Transverse colon (tissue), 4 donors: Measurements from ENCODE around the gene OR6S1.

ENCODE experiments used
- POLR2AphosphoS5 ChIP-seq, 3 donors: sonication (generic); formaldehyde crosslinking; IDR thresholded peaks; one replicate each; pipeline ENCODE4 v1.6.1; 2016; ENCODE audit warnings: antibody characterized with exemption in 3 of 3
- TF ChIP-seq, protein P1 (sequence below), 5 experiments: fragments of 200-600 bp in 3 of 5; fragments of 450-650 bp in 2 of 5; sonication (generic) in 3 of 5; IDR thresholded peaks; 1 replicate in 2 of 5; 2 replicates in 3 of 5; pipeline ENCODE4 v1.5.1; 2016 to 2017; ENCODE audit warnings: antibody characterized with exemption in 5 of 5, inconsistent platforms in 3 of 5, mild to moderate bottlenecking in 2 of 5, moderate library complexity in 1 of 5

DNA sequence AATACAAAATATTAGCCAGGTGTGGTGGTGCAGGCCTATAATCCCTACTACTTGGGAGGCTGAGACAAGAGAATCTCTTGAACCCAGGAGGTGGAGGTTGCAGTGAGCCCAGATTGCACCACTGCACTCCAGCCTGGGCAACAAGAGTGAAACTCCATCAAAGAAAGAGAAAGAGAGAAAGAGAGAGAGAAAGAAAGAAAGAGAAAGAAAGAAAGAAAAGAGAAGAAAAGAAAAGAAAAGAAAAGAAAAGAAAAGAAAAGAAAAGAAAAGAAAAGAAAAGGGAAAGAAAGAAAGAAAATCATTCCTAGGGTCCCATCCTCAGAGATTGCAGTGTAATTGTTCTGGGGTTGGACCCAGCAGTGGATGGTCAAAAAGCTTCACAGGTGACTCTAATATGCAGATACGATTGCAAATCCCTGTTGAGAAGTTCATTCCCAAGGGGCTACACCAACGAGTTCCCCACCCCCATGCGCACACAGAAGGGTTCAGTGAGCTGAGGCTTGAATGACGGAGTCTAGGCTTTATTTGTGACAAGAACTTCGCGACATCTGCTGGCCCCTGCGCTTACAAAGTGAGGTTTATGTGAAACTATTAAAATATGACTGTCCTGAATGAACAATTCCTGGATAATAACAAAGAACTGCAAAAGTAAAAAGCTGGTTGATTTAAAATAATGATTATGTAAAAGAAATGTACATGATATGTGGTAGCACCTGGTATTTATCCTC lies 32.9 kb downstream of the OR6S1 start:
- TF ChIP-seq, protein P1, sequence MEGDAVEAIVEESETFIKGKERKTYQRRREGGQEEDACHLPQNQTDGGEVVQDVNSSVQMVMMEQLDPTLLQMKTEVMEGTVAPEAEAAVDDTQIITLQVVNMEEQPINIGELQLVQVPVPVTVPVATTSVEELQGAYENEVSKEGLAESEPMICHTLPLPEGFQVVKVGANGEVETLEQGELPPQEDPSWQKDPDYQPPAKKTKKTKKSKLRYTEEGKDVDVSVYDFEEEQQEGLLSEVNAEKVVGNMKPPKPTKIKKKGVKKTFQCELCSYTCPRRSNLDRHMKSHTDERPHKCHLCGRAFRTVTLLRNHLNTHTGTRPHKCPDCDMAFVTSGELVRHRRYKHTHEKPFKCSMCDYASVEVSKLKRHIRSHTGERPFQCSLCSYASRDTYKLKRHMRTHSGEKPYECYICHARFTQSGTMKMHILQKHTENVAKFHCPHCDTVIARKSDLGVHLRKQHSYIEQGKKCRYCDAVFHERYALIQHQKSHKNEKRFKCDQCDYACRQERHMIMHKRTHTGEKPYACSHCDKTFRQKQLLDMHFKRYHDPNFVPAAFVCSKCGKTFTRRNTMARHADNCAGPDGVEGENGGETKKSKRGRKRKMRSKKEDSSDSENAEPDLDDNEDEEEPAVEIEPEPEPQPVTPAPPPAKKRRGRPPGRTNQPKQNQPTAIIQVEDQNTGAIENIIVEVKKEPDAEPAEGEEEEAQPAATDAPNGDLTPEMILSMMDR (IDR thresholded peaks at IDR 0.05): no peak
- TF ChIP-seq POLR2AphosphoS5 (IDR thresholded peaks at IDR 0.05): no peak
